ENCODE data around the gene SEC61B. TPM values are rescaled to one million over a fixed set of nuclear protein-coding genes. Genes with fewer than 3 reads are reported as not detected.
A peak's percentile ranks its signal among the peaks of the same experiment; 100 is the strongest.

SEC61B gene
- total RNA-seq, 4 donors from 2014 or later = 66.5 to 134 (median 84.9) TPM

DNA sequence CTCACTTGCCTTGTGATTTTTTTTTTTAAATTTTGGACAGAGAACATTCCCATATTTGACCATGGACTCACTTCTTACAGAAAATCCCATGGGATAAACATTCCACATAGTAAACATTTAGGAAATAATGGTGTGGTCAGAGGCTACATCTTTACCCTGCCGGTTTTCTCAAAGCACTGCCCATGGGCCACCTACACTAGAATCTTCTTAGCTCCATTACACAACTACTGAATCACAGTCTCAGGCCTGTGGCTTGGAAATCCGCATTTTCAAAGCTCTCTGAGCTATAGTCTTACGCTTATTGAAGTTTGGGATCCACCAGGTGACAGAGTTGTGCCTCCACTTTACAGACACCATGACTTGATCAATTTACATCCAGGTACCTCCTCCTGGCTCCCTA is 39.7 kb upstream of the SEC61B start:
- Histone ChIP-seq H3K9me3 (no peaks in the 10 kb centered on the region), H3K27me3 (no peaks in the 10 kb centered on the region), H3K4me3 (no peak overlapping the region), H3K36me3 (no peaks in the 10 kb centered on the region), H3K27ac (no peak overlapping the region), H3K4me1 (peaks cover 15% of the 10 kb centered on the region)
- TF ChIP-seq POLR2A (IDR thresholded peaks at IDR 0.05) = no peak
- TF ChIP-seq, protein P1, sequence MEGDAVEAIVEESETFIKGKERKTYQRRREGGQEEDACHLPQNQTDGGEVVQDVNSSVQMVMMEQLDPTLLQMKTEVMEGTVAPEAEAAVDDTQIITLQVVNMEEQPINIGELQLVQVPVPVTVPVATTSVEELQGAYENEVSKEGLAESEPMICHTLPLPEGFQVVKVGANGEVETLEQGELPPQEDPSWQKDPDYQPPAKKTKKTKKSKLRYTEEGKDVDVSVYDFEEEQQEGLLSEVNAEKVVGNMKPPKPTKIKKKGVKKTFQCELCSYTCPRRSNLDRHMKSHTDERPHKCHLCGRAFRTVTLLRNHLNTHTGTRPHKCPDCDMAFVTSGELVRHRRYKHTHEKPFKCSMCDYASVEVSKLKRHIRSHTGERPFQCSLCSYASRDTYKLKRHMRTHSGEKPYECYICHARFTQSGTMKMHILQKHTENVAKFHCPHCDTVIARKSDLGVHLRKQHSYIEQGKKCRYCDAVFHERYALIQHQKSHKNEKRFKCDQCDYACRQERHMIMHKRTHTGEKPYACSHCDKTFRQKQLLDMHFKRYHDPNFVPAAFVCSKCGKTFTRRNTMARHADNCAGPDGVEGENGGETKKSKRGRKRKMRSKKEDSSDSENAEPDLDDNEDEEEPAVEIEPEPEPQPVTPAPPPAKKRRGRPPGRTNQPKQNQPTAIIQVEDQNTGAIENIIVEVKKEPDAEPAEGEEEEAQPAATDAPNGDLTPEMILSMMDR (IDR thresholded peaks at IDR 0.05) = no peak
- TF ChIP-seq POLR2AphosphoS5 (IDR thresholded peaks at IDR 0.05) = no peak
- TF ChIP-seq EP300 (IDR thresholded peaks at IDR 0.05) = no peak
- no peak for DNase-seq (ENCODE audit: low spot score in 2 of 2)
- WGBS = 93% methylated on average over 3 of the region's 3 CpGs

DNA sequence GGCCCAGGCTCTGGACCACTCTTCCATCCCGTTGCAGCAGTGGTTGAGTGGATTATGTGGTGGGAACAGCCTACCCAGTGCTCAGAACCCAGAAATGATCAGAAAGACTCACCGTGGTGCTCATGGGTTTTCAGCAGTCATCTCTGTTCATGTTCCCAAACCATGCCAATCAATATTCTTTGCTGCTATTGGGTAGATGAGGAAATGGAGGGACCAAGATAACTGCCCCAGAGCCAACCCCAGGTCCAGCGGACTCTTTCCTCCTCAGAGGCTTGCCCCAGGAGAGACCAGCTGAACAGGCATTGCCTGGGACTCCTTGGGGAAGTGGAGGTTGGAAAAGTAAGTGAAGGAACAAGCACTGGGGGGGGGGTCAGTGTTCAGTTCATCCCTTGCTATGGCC is 38.5 kb upstream of the SEC61B start:
- H3K4me3 ChIP-seq = no peak overlapping the region
- TF ChIP-seq EP300 (IDR thresholded peaks at IDR 0.05) = no peak
- TF ChIP-seq POLR2AphosphoS5 (IDR thresholded peaks at IDR 0.05) = no peak
- TF ChIP-seq POLR2A (IDR thresholded peaks at IDR 0.05) = no peak
- TF ChIP-seq, protein P1 (IDR thresholded peaks at IDR 0.05) = no peak
- DNase-seq (ENCODE audit: low spot score in 2 of 2) = no peak
- H3K4me1 ChIP-seq = peaks cover 15% of the 10 kb centered on the region
- H3K27me3 ChIP-seq = peaks cover 3% of the 10 kb centered on the region
- no peaks in the 10 kb centered on the region for H3K9me3 ChIP-seq
- no peak overlapping the region for H3K27ac ChIP-seq
- 86% methylated on average over 3 of the region's 3 CpGs for WGBS
- H3K36me3 ChIP-seq = no peaks in the 10 kb centered on the region

DNA sequence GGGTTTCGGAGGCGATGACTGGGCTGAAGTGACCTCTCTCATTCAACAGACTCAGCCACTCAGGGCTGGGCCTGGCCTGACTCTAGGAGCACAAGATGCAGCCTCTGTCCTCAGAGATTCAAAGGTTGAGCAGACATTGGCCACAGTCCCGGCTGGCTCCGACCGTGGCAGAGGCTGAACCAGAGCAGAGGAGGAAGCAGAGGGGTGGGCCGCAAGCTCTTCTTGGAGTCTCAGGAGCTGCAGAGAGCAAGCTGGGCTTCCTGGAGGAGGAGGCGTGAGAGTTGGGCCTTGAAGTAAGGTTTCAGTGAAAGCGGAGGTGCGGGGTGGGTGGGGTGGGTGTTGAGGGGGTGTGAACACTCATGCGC is 38.0 kb upstream of the SEC61B start:
- 49% methylated on average over 10 of the region's 10 CpGs for WGBS
- no peak for DNase-seq (ENCODE audit: low spot score in 2 of 2)
- no peak overlapping the region for H3K4me3 ChIP-seq
- H3K27me3 ChIP-seq = peaks cover 3% of the 10 kb centered on the region
- no peaks in the 10 kb centered on the region for H3K9me3 ChIP-seq
- TF ChIP-seq POLR2AphosphoS5 (IDR thresholded peaks at IDR 0.05) (no peak), EP300 (IDR thresholded peaks at IDR 0.05) (no peak), POLR2A (IDR thresholded peaks at IDR 0.05) (no peak)
- TF ChIP-seq, protein P1 (IDR thresholded peaks at IDR 0.05) = no peak
- peak overlapping the region; percentile 3 for H3K27ac ChIP-seq
- H3K4me1 ChIP-seq = peaks cover 15% of the 10 kb centered on the region
- no peaks in the 10 kb centered on the region for H3K36me3 ChIP-seq

DNA sequence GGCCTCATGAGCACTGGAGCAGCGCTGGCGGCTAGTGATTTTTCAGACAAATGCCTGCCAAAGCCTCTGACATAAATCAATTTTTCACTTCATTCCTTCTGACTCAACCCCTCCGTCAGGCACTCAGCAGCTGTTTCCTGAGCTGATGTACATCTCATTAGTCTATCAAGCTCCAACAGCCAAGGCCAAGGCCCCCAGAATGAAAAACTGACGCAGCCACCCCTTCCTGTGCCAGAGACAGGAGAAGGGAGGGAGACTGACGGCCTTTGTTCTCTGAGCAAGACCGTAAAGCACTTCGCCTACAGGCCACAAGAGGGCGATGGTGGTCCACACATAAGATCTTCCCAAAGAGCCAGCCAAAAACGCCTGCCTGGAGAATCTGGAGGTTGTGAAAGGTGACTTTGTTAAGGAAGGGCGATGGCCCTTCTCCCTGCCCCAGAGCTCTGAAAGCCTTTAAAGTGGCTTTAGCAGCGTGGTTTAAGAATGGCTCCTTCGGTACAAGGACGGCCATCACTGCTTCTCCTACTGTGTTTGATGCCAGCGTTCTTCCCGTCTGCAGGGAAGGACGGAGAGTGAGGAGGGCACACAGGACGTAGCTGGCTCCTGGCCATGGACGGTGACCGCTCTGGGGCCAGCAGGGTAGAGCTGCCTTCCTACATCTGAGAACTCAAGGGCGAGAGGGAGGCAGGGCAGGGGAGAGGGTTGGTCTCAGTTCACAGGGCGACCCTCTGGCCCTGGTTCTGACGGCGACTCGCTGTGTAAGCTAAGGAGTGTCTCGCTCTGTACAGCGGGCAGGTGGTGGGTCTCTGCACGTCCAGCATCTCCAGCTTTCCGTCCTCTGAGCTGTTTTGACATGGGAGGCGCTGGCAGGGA is 37.4 kb upstream of the SEC61B start:
- peak overlapping the region; percentile 3 for H3K27ac ChIP-seq

DNA sequence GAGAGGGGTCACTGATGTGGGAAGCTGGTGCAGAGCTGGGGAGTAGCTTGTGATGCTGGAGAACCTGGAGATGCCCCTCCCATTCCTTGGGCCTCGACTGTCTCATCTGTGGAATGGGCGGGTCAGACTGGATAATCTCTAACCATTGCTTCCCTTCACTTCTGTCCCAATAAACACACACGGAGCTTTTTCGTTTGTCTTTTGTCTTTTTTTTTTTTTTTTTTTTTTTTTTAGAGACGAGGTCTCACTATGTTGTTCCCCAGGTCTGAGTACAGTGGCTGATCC is 36.8 kb upstream of the SEC61B start:
- WGBS = 73% methylated on average over 5 of the region's 5 CpGs
- H3K4me1 ChIP-seq = peaks cover 15% of the 10 kb centered on the region
- no peaks in the 10 kb centered on the region for H3K36me3 ChIP-seq
- H3K4me3 ChIP-seq = no peak overlapping the region
- DNase-seq (ENCODE audit: low spot score in 2 of 2) = no peak
- no peak overlapping the region for H3K27ac ChIP-seq
- H3K9me3 ChIP-seq = no peaks in the 10 kb centered on the region
- peaks cover 3% of the 10 kb centered on the region for H3K27me3 ChIP-seq
- TF ChIP-seq, protein P1 (IDR thresholded peaks at IDR 0.05) = no peak
- TF ChIP-seq POLR2A (IDR thresholded peaks at IDR 0.05) = no peak
- no peak for TF ChIP-seq EP300 (IDR thresholded peaks at IDR 0.05)

More for the DNA sequence above, 37.4 kb upstream of the SEC61B start:
- peaks cover 15% of the 10 kb centered on the region for H3K4me1 ChIP-seq
- peak overlapping the region; percentile 33 for H3K4me3 ChIP-seq
- 27% methylated on average over 29 of the region's 29 CpGs for WGBS
- TF ChIP-seq, protein P1 (IDR thresholded peaks at IDR 0.05) = peak; percentile 90 to 94
- TF ChIP-seq EP300 (IDR thresholded peaks at IDR 0.05) = no peak
- H3K27me3 ChIP-seq = peaks cover 3% of the 10 kb centered on the region
- no peaks in the 10 kb centered on the region for H3K36me3 ChIP-seq
- peak; percentile 91 to 92 for DNase-seq (ENCODE audit: low spot score in 2 of 2)
- no peaks in the 10 kb centered on the region for H3K9me3 ChIP-seq
